HG03575 (cell line): ENCODE measurements around the gene C1orf116.
"Not testable (repeated sequence)": the region's sequence is repeated elsewhere in the genome, so short reads cannot be mapped to it uniquely, and the experiment has no call there.

ENCODE experiments used
- ATAC-seq: cut with Tn5 transposase; IDR thresholded peaks from one replicate; pipeline ENCODE4 v1.9.1; 2021; ENCODE audit not compliant: unreplicated experiment, insufficient number of reproducible peaks, low FRiP score; ENCODE audit errors: extremely low read depth

C1orf116 gene

GRCh38 chr1:207062058-207062457 lies 29.5 kb upstream of the C1orf116 start:
- ATAC-seq = no peak

- no peak for ATAC-seq
These were observed 28.0 kb upstream of the C1orf116 start for GRCh38 chr1:207060596-207060995.

DNA sequence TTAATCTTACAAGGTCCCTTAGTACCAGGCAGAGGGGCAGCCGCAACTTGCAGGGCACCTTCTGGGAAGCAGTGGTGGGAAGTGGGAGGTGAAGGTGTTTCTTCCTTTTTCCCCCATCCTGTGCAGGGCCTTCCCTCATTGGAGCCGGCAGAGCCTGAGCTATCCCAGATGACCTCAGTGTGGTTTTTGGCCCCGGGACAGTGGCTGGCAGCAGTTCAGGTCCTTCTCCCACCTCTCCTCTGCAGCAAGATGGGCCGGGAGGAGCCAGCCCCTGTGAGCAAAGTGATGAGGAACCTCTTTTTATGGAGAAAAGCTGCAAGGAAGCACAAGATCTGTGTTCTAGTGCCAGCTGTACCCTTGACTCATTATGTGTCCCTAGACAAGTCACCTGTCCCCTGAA lies 27.3 kb upstream of the C1orf116 start:
- no peak for ATAC-seq

GRCh38 chr1:207058878-207059867 lies 26.6 kb upstream of the C1orf116 start:
- ATAC-seq = no peak

DNA sequence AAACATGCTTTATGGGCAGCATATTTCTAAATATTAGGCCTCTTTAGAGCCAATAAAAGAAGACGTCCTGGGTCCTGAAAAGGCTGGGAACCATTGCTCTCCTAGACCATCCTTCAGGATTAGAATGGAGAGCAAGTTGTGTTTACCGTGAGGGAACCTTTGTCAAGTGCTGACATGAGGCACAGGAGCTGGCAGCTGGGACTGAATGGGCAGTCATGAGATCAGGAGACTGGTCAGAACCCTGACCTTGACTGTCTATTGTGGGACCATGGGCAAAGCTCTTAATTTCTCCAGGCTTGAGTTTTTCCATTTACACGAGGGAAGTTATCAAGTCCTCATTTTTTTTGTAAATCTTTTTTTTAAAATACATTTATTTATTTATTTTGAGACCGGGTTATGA lies 25.7 kb upstream of the C1orf116 start:
- no peak for ATAC-seq

DNA sequence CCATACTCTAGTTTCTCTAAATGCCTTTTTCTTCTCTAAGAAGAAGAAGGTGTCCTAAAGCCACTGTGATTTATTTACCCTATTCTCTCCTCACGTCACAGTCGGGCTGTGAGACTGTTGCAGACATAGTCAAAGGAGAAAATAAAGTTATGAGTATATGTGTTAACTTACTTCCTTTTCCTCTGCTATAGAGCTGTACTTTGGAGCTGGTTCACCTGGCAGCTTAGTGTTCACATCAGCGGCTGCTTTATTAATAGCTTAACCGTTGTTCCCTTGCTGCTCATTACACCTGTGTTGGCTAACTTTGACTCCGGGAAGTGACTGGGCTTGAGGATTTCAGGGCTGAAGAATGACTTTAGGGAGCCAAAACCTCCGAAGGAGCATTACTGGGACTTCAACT lies 24.1 kb upstream of the C1orf116 start:
- no peak for ATAC-seq

- ATAC-seq = no peak
These were observed 22.9 kb upstream of the C1orf116 start for GRCh38 chr1:207055386-207056001.

- no peak for ATAC-seq
These were observed 21.9 kb upstream of the C1orf116 start for GRCh38 chr1:207054491-207054890.

DNA sequence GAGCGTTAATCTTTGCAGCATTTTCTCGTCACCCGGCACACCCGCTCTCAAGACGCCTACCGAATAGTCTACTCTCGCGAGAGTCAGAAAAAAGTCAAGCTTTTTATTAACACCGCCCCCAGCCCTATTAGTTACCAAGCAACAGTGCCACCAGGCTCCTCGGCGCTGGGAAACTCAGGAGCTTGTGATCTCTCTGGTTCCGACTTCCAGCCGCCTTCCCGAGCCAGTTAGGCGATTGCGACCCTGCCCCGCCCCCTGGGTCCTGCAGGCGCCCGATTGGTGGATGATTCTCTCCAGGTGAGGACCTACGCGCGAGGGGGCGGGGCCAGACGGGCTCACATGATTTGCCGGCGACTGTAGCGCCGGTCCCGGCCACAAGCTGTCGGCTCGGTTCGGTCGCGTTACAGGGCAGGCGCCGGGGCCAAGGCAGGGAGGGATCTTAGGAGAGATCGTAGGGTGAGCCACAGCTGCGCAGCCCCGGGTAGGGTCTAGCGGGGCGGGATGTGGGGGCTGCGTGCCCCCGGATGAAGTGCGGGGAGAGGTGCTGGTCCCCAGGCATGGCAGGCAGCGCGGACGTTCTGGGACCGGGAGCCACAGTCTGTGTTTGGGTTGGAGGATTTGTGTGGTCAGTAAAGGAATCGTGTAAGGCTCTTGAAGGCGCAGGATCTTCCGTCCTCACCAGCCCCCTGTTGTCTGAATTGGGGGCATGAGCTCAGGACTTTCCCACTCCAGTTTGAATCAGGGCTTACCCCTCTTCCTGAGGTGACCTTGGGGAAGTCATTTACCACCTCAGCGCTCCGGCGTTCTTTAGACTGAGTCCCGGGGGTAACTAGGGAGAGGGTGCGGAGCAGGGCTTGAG lies 20.6 kb upstream of the C1orf116 start, which contains the start of gene PFKFB2:
Gene PFKFB2, plus strand, starts transcription at position 365 of the 859 bp plus-strand sequence. CDS start 1,443 bp downstream, outside the sequence.
- ATAC-seq = no peak

DNA sequence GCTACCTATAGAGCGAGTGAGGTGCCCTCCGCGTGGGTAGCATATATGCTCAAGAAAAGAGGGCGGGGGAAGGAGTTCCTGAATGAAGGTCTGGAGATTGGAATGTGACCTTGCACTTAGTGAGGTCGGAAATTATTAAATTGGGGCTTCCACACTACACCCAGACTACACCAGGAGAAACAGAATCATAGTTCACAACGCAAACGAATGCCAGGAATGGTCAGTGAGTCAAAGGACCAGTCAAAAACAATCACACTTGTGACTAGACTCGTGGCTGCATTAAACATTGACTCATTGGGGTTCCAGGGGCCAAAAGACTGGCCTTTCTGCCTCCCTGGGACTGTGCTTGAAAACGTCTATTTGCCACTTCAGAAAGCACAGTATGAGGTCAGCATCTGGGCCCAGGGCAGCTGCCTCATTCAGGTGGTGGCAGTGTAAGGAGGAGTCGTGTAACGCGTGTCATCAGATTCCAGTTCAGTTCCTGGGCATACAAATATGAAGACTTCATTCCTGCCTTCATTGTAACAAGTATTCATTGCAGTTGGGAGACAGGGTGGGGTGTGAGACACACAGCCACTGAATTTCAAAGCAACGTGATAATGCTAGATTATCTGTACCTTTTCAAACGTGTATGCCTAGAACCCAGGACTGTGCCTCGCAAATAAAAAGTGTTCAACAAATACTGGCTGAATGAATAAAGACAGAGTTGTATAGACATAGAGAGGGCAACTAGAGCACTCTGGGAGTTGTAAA lies 18.8 kb upstream of the C1orf116 start, which contains the start of gene YOD1:
Gene YOD1, minus strand, starts transcription at position 18 of the 753 bp plus-strand sequence. CDS start 178 bp downstream, outside the sequence.
- ATAC-seq = no peak

- ATAC-seq = no peak
These were observed 18.1 kb upstream of the C1orf116 start for GRCh38 chr1:207050480-207051190.

DNA sequence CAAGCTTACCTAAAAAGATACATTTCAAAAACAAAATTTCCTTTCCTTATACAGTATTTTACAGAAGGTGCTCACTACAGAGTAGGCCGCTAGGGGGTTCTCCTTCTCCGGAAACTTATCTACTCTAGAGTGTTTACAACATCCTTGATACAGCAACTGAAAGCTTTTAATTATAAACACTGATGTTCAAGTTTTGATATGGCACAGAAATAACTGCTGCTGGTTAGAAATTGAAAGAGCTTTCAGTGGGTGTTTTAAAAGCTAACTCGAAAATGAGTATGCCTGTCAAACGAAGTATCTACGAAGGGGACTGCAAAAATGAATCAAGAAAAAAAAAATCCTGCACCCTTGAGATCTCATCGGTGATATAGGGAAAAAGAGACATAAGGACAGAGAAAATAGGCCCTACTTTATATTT lies 17.4 kb upstream of the C1orf116 start:
- ATAC-seq = no peak

GRCh38 chr1:207049514-207049913 lies 17.0 kb upstream of the C1orf116 start:
- no peak for ATAC-seq

DNA sequence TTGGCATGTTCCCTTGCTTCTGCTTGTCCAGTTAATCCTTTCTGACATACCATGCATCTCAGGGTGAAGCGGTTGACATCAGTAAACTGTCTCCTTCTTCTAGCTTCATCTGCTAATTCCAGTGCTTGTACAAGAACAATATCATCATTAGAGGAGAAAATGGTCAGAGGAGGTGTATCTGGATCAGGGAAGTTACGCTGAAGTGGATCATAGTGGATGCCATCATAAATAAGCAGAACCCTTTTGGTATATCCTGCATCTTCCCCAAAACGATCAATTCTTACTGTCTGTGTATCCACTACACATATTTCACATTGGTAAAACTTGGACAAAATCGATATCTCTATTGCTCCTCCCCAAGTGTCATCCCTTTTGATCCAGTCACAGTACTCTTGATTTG lies 16.5 kb upstream of the C1orf116 start:
- ATAC-seq = no peak

DNA sequence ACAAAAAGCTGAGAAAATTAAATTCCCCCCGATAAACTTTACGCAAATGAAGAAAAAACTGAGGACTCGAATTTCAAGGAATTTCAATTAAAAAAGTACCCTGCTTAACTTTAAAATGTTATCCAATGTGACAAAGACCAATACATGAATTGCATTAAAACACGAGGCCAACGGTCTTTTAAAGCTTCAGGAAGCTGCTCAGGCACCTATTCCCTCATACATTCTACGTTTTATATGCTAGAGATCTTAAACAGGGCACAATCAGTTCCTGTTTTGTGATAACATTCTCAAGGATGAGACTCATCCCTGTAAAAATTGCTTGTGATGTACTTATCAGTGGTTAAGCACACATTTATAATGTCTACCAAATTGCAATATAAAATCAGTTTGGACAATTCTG lies 15.5 kb upstream of the C1orf116 start:
- no peak for ATAC-seq

DNA sequence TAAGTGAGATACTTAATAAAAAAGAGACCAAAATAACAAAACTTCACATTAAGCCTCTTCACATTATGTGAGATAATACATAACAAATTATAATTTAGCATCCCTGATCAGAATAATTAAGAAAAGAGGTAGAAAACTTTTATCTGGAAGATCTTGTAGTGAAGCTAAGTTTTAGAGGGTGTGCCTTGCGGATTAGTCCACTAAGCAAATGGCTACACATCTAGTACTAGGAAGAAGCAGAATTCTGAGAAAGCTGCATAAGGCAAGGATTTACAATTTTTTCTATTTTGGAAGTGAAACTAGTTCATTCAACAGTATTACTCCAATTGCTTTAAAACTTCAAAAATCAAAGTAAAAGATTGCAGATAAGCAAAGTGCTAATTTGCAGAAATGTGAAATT lies 14.9 kb upstream of the C1orf116 start:
- ATAC-seq = no peak

DNA sequence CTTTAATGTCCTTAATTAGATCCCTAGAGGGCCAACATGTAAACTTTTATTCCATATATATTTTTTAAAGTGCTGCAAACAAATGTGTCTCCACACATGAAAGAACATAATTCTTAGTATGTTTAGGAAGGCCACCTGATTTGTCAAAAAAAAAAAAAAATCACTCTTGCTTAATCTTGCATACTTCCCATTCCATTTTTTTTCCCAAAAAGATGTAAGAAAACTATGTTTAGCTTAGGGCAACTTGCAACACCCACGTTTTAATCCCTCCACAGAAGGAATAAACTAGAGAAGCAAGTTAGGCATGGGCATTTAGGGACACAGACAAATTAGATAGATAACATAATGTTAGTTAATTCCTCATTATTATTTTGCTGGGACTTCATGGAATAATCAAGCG lies 12.9 kb upstream of the C1orf116 start:
- ATAC-seq = no peak

GRCh38 chr1:207041397-207041796 lies 8.8 kb upstream of the C1orf116 start:
- not testable (repeated sequence) for ATAC-seq
